ENCODE measurements around the gene RGPD4.
"Not testable (repeated sequence)": the region's sequence is repeated elsewhere in the genome, so short reads cannot be mapped to it uniquely, and the experiment has no call there.

Gene RGPD4

GRCh38 chr2:107916696-107917370 lies 90.1 kb downstream of the RGPD4 start:
- in situ Hi-C loops (cut with MboI; ENCODE audit: low sequenced_read_pairs), result not testable (repeated sequence)

GRCh38 chr2:107927034-107927534 lies 100.4 kb downstream of the RGPD4 start:
- in situ Hi-C loops (cut with MboI; ENCODE audit: low sequenced_read_pairs), result loop anchor here (25.0 kb wide), 2 partner anchors 260 to 660 kb away; no protein-coding TSS in a partner anchor

- in situ Hi-C loops (cut with MboI; ENCODE audit: low sequenced_read_pairs), result loop anchor here (25.0 kb wide), 2 partner anchors 256 to 656 kb away; no protein-coding TSS in a partner anchor
These were observed 104.7 kb downstream of the RGPD4 start for GRCh38 chr2:107931412-107931811.

GRCh38 chr2:107932488-107932887 lies 105.8 kb downstream of the RGPD4 start:
- in situ Hi-C loops (cut with MboI; ENCODE audit: low sequenced_read_pairs), result loop anchor here (25.0 kb wide), 2 partner anchors 255 to 655 kb away; no protein-coding TSS in a partner anchor

GRCh38 chr2:107932979-107933378 lies 106.3 kb downstream of the RGPD4 start:
- in situ Hi-C loops (cut with MboI; ENCODE audit: low sequenced_read_pairs), result loop anchor here (25.0 kb wide), 2 partner anchors 254 to 654 kb away; no protein-coding TSS in a partner anchor

- in situ Hi-C loops (cut with MboI; ENCODE audit: low sequenced_read_pairs), result loop anchor here (25.0 kb wide), 2 partner anchors 251 to 651 kb away; no protein-coding TSS in a partner anchor
These were observed 110.0 kb downstream of the RGPD4 start for GRCh38 chr2:107936433-107937359.
